Astrocyte of the spinal cord (primary cell): ENCODE data around the gene RAB10.

Source experiments
- DNase-seq: peaks from one replicate; pipeline ENCODE4 v3.0.0; 2011; ENCODE audit warnings: low read depth, low spot score
- H3K4me3 ChIP-seq: 2 replicates; pipeline ENCODE4 v1.5.1; 2011; ENCODE audit warnings: low read depth, mild to moderate bottlenecking, low read length, moderate library complexity
- in situ Hi-C: cut with HindIII; loops from 2 replicates; pipeline ENCODE4 v1.10.0; 2017; ENCODE audit warnings: low sequenced_read_pairs
- TF ChIP-seq, protein P1 (sequence below): IDR thresholded peaks from 2 replicates; pipeline ENCODE4 v1.5.1; 2012; ENCODE audit warnings: low read depth, mild to moderate bottlenecking, low read length, inconsistent platforms

Gene RAB10

DNA sequence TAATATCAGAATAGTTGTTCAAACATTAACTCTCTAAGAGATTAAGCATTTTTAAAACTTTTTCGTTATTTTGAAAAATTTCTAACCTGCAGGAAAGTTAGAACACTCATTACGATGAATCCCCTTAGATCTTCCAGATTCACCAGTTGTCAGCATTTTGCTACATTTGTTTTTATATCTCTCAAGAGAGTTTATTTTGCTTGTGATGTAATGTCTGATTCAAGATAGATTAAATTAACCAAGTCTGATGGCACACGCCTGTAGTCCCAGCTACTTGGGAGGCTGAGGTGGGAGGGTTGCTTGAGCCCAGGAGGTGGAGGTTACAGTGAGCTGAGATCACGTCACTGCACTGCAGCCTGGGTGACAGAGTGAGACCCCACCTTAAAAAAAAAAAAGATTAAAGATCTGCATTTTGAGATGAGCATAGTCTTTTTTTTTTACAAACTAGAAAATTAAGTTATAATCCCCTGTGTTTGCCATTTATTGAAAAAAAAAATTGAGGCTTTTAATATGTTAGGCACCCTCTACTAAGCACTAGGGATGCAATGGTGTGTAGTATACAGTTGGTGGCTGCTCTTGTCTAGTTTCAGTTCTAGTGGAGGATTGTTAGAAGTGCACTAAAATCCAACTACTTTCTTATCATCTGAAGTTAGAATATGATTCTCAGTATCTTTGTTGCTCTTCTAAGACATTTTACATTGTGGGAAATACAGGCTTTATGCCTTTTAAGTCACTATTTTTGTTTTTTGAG lies 20.9 kb downstream of the RAB10 start:
- no peak overlapping the region for H3K4me3 ChIP-seq
- TF ChIP-seq, protein P1, sequence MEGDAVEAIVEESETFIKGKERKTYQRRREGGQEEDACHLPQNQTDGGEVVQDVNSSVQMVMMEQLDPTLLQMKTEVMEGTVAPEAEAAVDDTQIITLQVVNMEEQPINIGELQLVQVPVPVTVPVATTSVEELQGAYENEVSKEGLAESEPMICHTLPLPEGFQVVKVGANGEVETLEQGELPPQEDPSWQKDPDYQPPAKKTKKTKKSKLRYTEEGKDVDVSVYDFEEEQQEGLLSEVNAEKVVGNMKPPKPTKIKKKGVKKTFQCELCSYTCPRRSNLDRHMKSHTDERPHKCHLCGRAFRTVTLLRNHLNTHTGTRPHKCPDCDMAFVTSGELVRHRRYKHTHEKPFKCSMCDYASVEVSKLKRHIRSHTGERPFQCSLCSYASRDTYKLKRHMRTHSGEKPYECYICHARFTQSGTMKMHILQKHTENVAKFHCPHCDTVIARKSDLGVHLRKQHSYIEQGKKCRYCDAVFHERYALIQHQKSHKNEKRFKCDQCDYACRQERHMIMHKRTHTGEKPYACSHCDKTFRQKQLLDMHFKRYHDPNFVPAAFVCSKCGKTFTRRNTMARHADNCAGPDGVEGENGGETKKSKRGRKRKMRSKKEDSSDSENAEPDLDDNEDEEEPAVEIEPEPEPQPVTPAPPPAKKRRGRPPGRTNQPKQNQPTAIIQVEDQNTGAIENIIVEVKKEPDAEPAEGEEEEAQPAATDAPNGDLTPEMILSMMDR: no peak
- DNase-seq: peak; percentile 56
- in situ Hi-C loops: no loop called here

- TF ChIP-seq, protein P1: no peak
- no peak for DNase-seq
- in situ Hi-C loops: no loop called here
- no peak overlapping the region for H3K4me3 ChIP-seq
These were observed 24.5 kb downstream of the RAB10 start for GRCh38 chr2:26058390-26058789.

DNA sequence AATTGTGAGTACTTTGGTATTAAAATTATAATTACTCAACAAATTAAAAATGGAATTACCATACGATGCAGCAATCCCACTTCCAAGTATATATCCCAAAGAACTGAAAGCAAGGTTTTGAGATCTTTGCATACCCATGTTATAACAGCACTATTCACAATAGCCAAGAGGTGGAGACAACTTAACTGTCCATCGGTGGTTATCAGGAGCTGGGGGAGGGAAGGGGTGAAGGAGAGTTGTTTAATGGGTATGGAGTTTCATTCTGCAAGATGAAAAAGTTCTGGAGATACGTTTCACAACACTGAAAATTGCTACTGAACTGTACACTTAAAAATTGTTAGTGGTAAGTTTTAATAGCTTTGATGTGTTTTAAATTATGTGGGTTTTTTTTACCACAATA lies 25.7 kb downstream of the RAB10 start:
- in situ Hi-C loops: no loop called here
- DNase-seq: no peak
- H3K4me3 ChIP-seq: no peak overlapping the region
- TF ChIP-seq, protein P1: no peak

DNA sequence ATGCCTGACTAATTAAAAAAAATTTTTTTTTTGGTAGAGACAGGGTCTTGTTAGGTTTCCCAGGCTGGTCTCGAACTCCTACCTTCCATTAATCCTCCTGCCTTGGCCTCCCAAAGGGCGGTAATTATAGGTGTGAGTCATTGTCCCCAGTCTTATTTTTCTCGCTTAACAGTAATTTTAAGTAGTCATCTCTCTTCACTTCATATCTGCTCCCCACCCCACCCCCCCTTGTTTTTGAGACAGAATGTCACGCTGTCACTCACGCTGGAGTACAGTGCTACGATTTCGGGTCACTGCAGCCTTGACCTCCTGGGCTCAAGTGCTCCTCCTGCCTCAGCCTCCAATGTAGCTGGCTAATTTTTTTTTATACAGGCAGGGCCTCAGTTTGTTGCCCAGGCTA lies 27.7 kb downstream of the RAB10 start:
- DNase-seq: no peak
- TF ChIP-seq, protein P1: no peak
- H3K4me3 ChIP-seq: no peak overlapping the region
- in situ Hi-C loops: no loop called here

DNA sequence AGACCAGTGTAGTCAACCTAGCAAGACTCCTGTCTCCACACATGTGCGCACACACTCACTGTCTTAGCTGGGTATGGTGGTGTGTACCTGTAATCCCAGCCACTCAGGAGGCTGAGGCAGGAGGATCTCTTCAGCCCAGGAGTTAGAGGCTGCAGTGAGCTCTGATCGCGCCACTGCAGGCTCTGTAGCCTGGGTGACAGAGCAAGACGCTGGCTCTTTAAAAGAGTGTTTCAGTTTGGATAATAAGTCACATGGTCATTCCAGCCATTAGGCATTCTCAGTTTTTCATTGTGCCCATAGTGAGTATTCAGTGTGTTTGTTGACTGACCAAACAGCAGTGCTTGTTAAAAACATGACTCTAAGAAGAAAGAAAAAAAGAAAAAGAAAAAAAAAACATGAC lies 31.0 kb downstream of the RAB10 start:
- in situ Hi-C loops: no loop called here

DNA sequence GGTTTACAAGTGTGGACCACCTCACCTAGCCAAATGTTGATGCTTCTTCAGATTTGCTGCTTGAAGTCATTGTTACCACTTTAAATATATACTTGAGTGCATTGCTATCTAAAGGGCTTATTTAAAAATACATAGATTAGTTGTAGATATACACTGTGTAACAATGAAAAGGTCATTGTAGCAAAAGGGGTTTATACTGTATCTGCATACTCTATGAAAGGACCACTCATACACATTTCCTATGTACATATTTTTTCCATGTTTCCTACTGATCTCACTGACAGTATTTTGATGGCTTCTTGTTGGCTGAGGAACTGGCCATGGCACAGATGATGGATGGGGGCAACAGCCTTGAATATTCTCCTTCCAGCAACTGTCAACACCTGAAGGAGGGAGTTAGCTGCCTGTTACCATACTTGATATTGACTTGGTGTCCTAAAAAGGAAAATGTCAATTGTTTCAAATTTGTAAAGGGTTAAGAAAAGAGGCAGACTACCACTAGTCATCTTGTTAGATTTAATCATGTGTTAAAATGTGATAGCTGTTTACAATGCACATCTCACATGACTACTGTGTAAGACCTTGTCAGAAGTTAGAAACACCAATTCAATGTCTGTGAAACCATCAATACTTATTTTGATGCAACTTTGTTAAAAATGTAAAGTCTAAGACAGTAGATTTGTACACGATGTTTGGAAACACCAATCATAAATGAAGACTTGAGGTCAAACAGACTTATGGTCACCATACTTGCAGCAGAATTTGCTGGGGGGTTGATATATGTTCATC lies 33.5 kb downstream of the RAB10 start:
- DNase-seq: no peak
- TF ChIP-seq, protein P1: no peak
- no peak overlapping the region for H3K4me3 ChIP-seq
- in situ Hi-C loops: no loop called here

More for the DNA sequence above, 31.0 kb downstream of the RAB10 start:
- TF ChIP-seq, protein P1: no peak
- no peak for DNase-seq
- no peak overlapping the region for H3K4me3 ChIP-seq
